Adrenal gland (tissue), 5 donors: ENCODE measurements around the gene MROH7.

Experiments used
- CTCF ChIP-seq, 6 experiments: fragments of 450-650 bp in 4 of 6; fragments of 200-600 bp in 2 of 6; sonication (generic) in 1 of 6; IDR thresholded peaks; 1 replicate in 5 of 6; 2 replicates in 1 of 6; pipeline versions ENCODE4 v1.5.1 to v1.8.0; 2016 to 2021; ENCODE audit warnings: antibody characterized with exemption in 6 of 6, mild to moderate bottlenecking in 2 of 6, moderate library complexity in 1 of 6
- POLR2A ChIP-seq, 2 donors: fragments of 450-650 bp; IDR thresholded peaks; one replicate each; pipeline ENCODE4 v1.6.1; 2017; ENCODE audit warnings: antibody characterized with exemption in 2 of 2, mild to moderate bottlenecking in 2 of 2, moderate library complexity in 1 of 2
- donor health status: DM: no; HTN: no; CAD: no.

- TF ChIP-seq CTCF (IDR thresholded peaks at IDR 0.05), result no peak
- no peak for TF ChIP-seq POLR2A (IDR thresholded peaks at IDR 0.05)
Measured at GRCh38 chr1:54649130-54649898, 7.7 kb downstream of the MROH7 start.
